ENCODE data around the gene KLHL14. TPM values are rescaled to one million over a fixed set of nuclear protein-coding genes. Genes with fewer than 3 reads are reported as not detected.
"Not testable (repeated sequence)": the region's sequence is repeated elsewhere in the genome, so short reads cannot be mapped to it uniquely, and the experiment has no call there.

The KLHL14 gene
- total RNA-seq, 1 donor from 2014 or later = 0.85 TPM

DNA sequence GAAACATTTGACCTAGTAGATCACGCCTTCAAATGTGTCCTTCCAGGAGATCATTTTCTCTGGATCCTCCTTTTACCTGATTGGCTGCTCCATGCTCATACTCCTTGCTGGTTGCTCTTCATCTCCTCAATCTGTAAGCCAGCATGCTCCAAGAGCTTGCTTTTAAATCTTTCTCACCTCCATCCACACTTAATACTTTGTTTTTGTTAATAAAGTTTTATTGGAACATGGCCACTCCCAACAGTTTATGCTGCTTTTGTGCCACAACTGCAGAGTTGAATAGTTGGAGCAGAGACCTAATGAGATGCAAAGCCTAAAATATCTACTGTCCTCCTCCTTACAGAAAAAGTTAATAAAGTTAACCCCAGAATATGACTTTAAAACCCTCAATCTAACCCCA lies 60.0 kb downstream of the KLHL14 start:
- DNase-seq = no peak

DNA sequence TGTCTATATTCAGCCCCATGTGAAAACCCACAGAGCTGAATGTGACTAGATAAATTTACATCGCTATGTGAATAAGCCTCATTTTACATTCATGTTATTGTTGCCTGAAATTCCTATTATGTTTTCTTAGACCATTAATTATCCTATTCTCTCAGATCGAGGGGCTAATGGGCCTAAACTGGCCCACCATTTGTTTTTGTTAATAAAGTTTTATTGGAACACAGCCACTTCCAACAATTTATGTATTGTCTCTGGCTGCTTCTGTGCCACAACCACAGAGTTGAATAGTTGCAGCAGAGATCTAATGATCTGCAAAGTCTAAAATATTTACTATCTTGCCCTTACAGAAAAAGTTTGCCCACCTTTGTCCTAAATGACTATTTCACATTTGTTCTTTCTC lies 61.0 kb downstream of the KLHL14 start:
- DNase-seq = no peak

DNA sequence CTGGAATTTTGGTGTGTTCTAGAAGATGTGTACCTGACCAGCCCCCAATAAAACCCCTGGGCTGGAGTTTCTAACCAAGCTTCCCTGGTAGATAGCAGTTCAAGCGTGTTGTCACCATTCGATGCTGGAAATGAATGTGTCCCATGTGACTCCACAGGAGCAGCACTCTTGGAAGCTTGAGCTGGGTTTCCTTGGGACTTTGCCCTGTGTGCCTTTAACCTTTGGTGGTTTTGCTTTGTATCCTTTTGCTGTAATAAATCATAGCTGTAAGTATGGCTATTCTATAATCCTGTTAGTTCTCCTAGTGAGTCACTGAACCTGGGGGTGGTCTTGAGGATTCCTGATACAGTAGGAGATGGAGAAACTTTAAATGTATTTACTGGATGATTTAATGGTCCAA lies 65.2 kb downstream of the KLHL14 start:
- no peak for DNase-seq

DNA sequence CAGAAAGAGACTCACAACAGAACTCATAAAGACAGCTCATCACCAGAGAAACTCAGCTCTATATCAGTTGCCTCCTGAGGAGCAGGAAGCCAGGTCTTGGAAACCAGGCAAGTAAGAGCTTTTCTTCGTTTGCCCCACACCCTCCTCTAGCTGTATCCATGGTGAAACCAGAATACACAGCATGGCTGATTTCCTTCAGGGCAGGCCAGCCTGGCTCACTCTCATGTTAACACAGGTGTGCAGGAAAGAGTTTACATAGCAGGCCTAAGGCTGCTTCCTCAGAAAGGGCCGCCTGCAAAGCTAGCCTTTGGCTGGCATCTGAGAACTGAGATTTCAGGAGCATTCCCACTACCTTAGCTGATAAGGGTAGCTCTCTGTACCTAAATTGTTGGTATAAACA lies 65.7 kb downstream of the KLHL14 start:
- peak; percentile 3 for DNase-seq

DNA sequence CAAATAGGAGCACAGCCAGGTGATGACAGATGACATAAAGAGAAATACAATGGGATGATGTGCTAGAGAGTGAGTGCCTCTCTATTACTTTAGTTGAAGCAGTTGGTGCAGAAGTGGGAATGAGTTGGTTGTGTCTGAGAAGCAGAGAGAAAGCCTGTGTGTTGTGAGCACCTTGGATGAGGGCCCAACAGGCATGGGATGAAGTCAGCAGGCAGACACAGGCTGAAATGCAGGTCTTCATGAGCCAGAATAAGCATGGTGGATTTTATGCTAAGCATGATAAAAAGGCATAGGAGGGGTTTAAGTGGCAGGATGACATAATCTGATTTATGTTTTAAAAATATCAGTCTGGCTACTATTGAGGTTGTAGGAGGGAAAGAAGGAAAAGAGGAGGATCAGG lies 71.5 kb downstream of the KLHL14 start:
- no peak for DNase-seq

DNA sequence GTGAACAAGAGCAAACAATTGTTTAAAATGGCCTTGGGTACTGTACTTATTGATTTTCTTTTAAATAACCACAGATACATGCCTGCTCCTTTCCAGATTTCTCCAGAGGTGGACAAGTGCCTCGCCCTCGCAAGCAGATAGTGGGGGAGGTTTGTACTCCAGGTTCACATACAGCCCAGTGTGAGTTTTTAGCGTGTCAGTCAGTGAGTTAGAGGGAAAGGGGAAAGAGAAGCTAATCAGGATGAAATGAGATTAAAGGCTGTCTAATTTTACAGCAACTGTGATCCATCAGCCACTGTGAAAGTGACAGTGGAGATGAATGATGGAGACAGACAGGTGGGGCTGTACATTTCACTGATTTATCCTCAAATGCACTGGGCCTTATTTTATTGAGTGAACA lies 74.7 kb downstream of the KLHL14 start:
- no peak for DNase-seq

DNA sequence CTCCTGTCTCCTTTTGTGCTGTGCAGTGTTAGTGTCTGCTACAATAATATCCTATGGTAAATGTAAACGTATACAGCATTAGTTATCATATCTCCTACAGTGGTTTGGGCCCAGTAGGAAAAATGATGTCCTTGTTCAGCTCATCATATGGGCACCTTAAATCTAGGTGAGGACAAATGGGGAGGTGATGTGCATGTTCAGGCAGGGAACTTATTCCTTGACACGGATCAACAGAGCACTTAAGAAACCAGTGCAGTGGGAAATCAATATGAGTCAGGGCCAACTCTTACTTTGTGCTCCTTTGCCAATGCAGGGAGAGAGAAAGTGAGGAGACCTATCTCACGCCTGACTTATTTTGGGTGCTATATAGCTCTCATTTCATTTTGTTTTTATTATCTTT lies 76.4 kb downstream of the KLHL14 start:
- no peak for DNase-seq

DNA sequence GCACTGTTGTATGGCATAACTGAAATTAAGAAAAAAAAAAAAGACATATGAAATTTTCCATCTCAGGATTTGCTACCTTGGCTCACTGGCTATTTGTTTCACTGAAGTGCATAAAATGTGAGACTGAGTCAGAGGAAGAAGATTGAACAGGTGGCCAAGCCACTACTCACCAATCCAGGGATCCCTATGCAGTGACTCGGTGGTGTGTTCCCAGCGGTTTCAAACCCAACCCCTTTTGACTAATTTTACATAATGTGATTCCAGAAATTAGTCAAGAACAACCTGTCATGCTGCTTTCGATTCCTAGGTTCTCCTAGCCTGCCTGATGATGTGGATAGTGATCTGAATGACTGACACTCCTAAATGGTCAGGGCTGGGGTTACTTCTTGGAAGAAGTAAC lies 77.3 kb downstream of the KLHL14 start:
- no peak for DNase-seq

DNA sequence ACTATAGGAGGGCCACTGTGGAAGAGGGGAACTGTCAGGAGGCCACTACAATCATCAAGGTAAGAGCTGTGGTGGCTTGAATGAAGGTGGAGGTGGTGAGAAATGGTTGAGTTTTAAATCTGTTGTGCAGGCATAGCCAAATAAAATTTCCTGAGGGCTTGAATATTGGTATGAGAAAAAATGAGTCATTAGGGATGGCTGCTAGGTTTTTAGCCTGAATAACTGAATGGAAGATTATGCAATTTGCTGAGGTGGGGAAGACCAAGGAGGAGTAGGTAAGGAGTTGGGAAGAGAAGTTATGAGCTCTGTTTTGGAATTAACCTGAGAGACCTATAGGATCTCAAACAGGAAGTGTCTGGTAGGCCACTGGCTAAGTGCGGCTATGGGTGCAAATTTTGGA lies 84.0 kb downstream of the KLHL14 start:
- no peak for DNase-seq

DNA sequence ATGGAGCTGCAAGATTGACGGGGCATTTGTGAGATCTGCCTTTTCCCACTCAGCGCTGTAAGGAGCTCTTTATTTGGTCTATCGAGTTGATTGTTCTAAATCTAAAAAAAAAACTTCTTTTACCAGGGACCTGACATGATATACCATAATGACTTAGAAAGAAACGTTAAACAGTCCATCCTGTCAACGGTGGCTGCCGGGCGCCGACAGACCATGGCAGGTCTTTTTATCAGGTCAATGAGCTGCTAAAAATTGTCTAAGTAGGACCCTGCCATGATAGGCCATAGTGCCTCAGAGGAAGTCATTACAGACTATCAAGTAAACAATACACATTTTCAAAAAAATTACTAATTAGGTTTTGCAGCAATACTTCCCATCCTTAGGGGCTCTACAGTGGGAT lies 87.9 kb downstream of the KLHL14 start:
- no peak for DNase-seq

DNA sequence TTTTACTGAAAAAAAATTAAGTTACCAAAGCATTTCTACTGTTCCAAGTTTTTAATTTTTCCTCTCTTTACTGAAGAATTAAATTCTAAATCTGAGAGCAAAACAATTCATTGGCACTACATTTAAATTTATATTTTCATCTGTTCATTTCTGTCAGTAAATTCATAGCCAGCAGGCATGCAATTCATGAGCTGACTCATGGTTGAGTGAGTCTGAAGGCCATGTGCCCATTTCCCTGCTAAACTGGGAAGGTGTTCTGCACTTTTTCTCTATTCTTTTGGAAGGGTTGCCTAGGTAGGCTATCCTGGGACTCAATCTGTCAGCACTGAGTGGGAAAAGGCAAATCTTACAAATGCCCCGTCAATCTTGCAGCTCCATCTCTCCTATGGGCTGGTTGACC lies 88.7 kb downstream of the KLHL14 start:
- no peak for DNase-seq

DNA sequence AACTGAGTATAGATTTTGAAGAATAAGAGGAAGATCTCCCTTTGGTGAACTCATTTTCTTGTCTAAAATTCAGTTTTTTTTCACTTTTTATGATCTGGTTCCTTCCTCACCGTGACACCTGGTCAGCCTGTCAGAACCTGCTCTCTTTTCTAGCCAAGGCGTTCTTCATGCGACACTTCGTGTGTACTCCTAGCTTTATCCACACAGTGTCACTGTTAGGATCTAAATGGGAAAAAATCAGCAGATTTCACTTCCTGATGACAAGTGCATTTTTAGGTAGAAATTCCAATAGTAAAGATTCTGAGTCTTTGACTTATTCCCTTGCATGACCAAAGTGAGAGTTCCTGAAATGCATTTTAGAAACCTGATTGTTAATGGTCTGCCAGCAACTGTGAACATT lies 89.8 kb downstream of the KLHL14 start:
- DNase-seq = no peak

DNA sequence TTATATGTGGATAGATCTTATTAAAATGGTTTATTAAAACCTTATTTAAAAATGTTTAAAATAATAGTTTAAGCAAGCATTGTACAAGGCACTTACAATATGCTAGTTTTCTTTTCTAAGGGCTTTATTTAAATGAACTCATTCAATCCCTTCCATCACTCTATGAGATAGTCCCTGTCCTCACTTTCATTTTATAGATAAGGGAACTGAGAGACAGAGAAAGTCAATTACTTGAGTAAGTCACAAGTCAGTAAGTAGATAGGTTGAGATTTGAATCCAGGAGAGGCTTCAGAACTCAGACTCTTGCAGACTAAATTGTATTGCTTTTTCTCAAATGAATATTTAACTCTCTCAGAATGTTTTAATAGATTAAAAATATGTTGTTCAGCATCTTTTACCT lies 95.2 kb downstream of the KLHL14 start:
- no peak for DNase-seq

DNA sequence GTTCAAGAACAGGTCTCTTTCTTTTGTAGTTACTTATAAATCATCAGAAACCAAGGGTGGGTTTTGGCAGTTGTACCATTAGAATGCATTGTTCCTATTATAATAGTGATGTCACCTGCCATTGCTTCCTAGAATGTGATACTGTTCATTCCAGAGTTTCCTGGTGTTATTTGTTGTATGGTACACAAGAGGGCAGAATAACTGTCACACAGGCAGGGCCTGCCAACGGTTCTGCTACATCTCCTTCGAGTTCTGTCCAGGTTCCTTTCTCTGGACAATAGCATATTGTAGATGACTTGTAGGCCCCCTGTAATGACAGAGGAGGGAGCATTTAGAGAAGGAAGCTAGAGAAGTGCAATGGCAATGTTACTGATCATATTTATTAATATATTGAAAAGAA lies 98.3 kb downstream of the KLHL14 start:
- DNase-seq = peak; percentile 35

DNA sequence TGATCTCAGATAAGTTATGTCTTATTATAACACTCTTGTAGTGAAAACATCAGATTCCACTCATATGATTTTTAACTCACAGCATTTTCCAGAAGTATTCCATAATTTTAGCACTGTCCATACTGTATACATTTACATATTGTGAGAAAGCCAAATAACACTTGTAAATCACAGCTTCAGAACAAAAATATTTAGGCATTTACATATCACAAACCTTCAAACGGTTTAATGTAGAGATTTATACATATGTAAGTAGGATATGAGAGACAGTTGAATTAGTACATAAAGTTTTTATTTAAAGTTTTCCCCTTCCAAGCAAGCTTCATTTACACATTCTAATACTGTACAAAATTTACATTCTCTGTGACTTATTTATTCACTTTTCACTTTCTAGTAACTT lies 100.4 kb downstream of the KLHL14 start:
- no peak for DNase-seq

DNA sequence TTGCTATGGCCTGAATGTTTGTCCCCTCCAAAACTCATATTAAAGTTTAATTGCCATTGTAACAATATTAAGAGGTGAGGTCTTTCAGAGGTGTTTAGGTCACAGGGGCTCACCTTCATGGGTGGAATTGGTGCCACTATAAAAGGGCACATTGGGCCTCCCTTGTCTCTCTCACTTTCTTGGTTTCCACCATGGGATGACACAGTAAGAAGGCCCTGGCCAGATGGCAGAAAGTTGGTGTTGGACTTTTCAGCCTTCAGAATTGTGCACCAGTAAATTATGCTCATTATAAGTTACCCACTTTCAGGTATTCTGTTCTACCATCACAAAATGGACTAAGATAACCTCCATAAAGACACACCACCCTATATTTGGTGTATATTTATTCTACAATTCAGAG lies 102.1 kb downstream of the KLHL14 start:
- no peak for DNase-seq

DNA sequence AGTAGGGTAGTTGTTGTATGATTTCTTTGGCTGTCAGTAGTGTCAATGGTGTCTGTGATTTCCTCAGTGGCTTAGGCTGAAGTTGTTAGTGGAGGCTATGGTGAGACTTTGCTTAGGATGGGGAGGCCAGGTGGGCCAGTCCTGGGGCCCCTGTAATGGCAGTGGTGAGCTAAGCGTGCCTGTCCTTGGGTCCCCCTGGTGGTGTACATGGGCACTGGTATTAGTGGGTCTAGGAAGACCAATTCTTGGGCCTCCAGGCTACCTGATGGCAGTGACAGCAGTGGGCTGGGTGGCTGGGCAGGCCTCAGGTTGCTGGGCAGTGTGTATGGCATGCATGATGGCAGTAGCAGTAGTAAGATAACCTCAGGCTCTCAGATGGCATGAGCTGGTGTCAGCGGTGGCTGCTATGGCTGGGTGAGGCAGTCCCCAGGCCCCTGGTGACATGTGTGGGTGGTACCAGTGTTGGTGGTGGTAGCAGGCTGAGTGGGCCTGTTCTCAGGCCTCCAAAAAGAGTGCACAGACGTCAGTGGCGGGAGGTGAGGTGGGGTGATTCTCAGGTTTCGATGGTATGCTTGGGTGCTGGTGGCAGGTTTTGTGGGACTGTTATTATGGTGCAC lies 103.2 kb downstream of the KLHL14 start:
- DNase-seq = no peak

DNA sequence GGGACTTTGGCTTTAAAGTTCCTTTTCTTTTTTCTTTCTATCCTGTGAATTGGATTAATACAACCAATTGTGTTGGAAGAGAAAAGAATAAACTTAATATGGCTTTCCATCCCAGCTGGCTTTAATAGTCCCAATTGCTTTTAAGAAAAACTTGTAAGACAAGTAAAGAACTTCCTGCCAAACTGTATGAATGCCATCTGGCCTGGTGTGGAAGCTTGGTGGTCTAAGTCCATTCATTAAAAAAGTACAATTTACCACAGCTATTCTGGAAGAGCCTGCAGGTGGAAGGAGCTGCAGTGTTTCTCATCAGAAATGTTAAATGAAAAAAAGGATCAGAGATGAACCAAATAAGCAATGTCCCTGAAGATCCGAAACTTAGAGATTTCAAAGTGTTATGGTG lies 103.9 kb downstream of the KLHL14 start:
- DNase-seq = no peak

DNA sequence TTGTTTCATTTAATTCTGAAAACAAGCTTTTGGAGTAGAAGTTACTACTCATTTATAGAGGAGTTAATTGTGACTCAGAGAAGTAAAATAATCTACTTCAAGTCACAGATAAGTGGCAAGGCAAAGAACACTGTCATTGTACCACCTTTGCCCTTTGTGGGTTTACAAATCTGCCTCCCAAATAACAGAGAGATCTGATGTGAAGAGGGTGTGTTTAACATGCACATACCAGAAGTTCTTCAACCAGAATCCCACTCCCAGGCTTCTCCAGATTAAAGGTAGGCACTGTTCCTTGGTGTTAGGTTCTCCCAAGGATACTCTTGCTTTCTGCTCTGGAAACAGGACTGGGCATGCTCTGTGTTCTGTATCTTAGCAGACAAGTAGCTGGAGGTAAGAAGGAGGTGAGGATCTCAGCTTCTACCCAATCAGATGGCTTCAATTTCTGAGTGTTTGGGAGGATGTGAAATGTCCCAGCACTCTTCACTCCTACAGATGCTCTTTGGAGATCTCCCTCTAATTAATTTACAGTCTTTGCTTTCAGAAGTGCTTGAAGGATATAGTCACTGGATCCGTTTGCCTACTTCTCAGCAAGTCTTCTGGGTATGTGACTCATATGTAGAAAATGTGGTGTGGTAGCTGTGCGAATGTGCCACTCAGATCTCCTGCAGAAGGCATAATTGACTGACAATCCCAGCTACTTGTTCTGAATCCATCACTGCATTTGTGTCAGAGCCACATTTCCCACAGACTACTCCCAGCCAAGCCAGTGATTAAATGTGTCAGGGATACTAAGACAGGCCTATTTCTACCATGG lies 111.1 kb downstream of the KLHL14 start:
- DNase-seq = no peak

DNA sequence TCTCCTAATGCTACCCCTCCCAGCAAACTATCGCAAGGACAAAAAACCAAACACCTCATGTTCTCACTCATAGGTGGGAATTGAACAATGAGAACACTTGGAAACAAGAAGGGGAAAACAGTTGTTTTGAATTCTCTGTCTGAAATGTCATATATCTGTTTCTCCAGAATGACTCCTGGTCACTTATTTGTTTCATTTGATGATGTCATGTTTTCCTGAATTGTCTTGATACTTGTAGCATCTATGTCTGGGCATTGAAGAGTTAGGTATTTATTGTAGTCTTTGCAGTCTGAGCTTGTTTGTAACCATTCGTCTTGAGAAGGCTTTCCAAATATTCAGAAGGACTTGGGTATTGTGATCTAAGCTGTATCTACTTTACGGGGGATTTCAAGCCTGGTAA lies 118.3 kb downstream of the KLHL14 start:
- DNase-seq = not testable (repeated sequence)

DNA sequence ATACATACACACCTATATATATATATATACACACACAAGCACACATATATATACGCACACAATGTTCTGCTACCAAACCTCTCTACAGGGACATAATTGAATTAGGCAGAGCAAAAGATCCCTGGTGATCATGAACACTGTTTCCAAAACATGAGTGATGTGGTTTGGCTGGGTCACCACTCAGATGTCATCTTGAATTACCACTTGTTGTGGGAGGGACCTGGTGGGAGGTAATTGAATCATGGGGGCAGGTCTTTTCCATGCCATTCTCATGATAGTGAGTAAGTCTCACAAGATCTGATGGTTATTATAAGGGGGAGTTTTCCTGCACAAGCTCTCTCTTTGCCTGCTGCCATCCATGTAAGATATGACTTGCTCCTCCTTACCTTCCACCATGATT lies 135.2 kb downstream of the KLHL14 start:
- not testable (repeated sequence) for DNase-seq

DNA sequence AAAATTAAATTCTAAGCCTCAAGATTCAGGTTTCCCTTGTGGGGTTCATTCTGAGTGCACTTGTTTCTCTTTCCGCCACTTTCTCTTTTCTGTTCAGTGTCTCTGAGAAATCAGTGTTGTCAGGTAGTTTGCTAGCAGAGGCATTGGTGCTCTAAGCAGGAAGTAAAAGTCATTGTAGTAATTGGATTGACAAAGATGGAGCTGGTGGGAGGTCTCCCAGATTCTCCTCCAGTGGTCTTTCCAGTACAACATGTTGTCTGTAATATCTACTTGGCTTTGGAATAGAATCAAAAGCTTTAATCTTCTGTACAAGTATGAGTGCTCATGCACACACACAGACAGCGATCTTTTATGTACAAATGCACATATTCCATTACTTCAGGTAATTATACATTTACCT lies 135.6 kb downstream of the KLHL14 start:
- DNase-seq = no peak

DNA sequence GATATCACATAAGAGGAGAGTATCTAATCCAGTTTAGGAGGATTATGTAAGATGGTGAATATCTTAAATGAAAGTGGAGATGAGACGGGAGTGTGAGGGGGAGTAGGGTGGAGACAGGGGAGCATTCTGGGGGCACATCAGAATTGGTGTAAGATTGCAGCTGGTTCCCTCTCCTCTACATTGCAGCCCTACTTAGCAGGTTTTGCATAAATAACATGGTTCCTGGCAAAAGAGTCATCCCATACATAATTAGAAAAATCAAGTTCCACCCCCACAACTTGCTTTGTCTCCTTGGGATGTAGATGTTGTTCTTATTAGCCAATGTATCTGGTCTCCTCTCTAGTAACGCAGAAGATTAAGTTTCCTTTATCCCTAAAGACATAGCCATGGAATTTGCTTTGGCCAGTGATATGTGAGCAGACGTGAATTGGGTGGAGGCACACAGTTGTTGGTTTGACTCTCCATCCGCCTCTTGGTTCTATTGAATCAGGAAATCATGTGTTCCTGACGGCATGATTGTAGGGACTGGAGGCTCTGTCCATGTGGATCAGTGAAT lies 137.9 kb downstream of the KLHL14 start:
- DNase-seq = no peak

DNA sequence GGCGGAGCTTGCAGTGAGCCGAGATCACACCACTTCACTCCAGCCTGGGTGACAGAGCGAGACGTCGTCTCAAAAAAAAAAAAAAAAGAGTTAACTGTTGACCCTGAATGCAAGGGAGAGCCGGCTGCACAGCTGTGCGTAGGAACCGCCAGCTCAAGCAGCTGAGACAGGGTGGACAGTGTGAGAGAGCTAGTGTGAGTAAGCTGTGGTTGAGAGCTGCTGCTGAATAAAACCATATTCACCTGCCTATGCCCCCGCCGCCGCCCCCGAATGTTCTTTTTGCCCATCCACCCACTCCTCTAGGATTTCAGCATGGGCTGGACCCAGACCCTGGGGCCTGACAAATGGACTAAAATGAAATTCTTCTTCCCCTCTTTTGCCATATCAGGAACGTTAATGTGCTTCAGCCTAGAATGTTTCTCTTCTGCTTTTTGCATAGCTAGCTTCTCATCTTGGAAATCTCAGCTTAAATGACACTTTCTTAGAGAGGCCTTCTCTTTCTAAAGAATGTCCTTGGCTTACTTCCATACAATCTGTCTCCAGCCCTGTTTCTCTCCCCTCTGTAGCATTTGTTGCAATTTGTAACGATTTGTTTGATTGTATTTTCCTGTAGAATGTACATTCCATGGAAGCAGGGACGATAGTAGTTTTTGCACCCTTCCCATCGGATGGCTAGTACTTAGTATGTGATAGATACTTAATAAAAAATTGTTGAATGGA lies 142.7 kb downstream of the KLHL14 start:
- DNase-seq = no peak

Data from dermis blood vessel endothelial cell (primary cell).